Measurements from ENCODE around the gene TMEM178B.

DNA sequence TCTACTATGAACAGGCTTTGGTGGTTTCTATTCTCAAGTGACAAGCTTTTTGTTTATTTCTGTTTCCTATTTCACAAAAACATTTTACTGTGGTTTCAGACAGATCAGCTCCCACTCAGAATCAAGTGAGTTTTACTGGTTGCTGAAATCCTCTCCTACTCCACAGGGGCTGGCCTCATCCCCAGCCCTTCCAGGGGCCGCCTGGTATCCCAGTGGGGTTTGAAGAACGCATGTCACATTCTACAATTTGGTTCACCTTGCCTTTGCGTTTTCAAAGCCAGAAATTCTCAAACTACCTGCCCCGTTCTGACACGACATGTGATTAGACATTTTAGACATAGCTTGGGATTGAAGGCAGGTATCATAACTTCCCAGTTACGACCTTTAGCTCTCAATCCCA lies 316.5 kb downstream of the TMEM178B start:
- TF ChIP-seq, protein P1, sequence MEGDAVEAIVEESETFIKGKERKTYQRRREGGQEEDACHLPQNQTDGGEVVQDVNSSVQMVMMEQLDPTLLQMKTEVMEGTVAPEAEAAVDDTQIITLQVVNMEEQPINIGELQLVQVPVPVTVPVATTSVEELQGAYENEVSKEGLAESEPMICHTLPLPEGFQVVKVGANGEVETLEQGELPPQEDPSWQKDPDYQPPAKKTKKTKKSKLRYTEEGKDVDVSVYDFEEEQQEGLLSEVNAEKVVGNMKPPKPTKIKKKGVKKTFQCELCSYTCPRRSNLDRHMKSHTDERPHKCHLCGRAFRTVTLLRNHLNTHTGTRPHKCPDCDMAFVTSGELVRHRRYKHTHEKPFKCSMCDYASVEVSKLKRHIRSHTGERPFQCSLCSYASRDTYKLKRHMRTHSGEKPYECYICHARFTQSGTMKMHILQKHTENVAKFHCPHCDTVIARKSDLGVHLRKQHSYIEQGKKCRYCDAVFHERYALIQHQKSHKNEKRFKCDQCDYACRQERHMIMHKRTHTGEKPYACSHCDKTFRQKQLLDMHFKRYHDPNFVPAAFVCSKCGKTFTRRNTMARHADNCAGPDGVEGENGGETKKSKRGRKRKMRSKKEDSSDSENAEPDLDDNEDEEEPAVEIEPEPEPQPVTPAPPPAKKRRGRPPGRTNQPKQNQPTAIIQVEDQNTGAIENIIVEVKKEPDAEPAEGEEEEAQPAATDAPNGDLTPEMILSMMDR (IDR thresholded peaks at IDR 0.05), result no peak
- no peak for TF ChIP-seq POLR2A (IDR thresholded peaks at IDR 0.05; ENCODE audit: low read depth)

Data from esophagus muscularis mucosa (tissue), 3 donors.